GM12872 (cell line): ENCODE data around the gene ZDHHC14.

Experiments
- CTCF ChIP-seq: IDR thresholded peaks from 3 replicates; pipeline ENCODE4 v1.5.1; 2011; ENCODE audit warnings: low read depth, mild to moderate bottlenecking, low read length, moderate library complexity; ENCODE audit not compliant: insufficient read depth

ZDHHC14 gene

GRCh38 chr6:157559201-157559756 lies 178.3 kb downstream of the ZDHHC14 start:
- no peak for TF ChIP-seq CTCF

- no peak for TF ChIP-seq CTCF
Observed at GRCh38 chr6:157560691-157561413, 179.9 kb downstream of the ZDHHC14 start.

- no peak for TF ChIP-seq CTCF
Observed at GRCh38 chr6:157561414-157561790, 180.4 kb downstream of the ZDHHC14 start.

GRCh38 chr6:157561929-157562810 lies 181.2 kb downstream of the ZDHHC14 start:
- no peak for TF ChIP-seq CTCF

GRCh38 chr6:157562997-157563396 lies 182.0 kb downstream of the ZDHHC14 start:
- TF ChIP-seq CTCF: no peak

- TF ChIP-seq CTCF: peak; percentile 9; the same call in 1 of the 3 replicates
Observed at GRCh38 chr6:157563611-157564284, 182.8 kb downstream of the ZDHHC14 start.

GRCh38 chr6:157568702-157569101 lies 187.7 kb downstream of the ZDHHC14 start:
- TF ChIP-seq CTCF: no peak
